Stimulated activated CD8-positive, alpha-beta memory T cell treated with anti-CD3 and anti-CD28 coated beads, Interleukin-4, amount 100 ng/mL, for 24 hours (primary cell): ENCODE results near the gene PRAMEF14.
"Not testable (repeated sequence)": the region's sequence is repeated elsewhere in the genome, so short reads cannot be mapped to it uniquely, and the experiment has no call there.

Experiments used
- DNase-seq: peaks from one replicate; pipeline ENCODE4 v3.0.0-alpha.2; 2020; ENCODE audit warnings: low read depth

PRAMEF14 gene, protein sequence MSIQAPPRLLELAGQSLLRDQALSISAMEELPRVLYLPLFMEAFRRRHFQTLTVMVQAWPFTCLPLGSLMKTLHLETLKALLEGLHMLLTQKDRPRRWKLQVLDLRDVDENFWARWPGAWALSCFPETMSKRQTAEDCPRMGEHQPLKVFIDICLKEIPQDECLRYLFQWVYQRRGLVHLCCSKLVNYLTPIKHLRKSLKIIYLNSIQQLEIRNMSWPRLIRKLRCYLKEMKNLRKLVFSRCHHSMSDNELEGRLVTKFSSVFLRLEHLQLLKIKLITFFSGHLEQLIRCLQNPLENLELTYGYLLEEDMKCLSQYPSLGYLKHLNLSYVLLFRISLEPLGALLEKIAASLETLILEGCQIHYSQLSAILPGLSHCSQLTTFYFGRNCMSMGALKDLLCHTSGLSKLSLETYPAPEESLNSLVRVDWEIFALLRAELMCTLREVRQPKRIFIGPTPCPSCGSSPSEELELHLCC

GRCh38 chr1:13347034-13347433 is at the start of gene PRAMEF14:
PRAMEF14 (minus strand) TSS chr1:13347134; CDS start chr1:13345314, 1,820 bp downstream.
- not testable (repeated sequence) for DNase-seq

- not testable (repeated sequence) for DNase-seq
Measured at GRCh38 chr1:13395311-13395710, 48.4 kb upstream of the PRAMEF14 start.

DNA sequence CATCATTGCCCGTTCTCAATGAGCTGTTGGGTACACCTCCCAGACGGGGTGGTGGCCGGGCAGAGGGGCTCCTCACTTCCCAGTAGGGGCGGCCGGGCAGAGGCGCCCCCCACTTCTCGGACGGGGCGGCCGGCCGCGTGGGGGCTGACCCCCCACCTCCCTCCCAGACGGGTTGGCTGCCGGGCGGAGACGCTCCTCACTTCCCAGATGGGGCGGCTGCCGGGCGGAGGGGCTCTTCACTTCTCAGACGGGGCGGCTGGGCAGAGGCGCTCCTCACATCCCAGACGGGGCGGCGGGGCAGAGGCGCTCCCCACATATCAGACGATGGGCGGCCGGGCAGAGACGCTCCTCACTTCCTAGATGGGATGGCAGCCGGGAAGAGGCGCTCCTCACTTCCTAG is 47.8 kb upstream of the PRAMEF14 start:
- DNase-seq: not testable (repeated sequence)

- DNase-seq: not testable (repeated sequence)
Measured at GRCh38 chr1:13393004-13393403, 46.1 kb upstream of the PRAMEF14 start.

GRCh38 chr1:13389332-13389731 is 42.4 kb upstream of the PRAMEF14 start, which contains the start of gene PRAMEF17:
PRAMEF17 (plus strand) TSS chr1:13389632; CDS start chr1:13389658, 26 bp downstream.
- DNase-seq: not testable (repeated sequence)

DNA sequence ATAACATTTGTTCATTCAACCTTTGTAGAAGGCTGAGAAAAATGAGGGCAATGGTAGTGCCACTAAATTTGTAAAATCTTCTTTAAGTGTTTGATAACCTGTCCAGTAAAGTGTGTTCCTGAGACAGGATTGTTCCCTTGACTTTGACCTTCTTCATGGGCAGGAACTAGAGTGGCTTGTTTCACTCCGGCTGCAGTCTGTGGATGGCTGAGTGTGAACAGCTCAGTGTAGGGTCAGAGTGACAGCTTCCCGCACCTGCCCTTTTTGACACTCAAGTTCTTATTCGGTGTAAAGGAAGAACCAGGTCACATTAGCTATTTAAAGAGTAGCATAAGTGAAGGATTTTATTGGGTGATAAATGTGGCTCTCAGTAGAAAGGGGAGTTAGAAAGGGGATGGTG is 33.4 kb upstream of the PRAMEF14 start:
- not testable (repeated sequence) for DNase-seq

DNA sequence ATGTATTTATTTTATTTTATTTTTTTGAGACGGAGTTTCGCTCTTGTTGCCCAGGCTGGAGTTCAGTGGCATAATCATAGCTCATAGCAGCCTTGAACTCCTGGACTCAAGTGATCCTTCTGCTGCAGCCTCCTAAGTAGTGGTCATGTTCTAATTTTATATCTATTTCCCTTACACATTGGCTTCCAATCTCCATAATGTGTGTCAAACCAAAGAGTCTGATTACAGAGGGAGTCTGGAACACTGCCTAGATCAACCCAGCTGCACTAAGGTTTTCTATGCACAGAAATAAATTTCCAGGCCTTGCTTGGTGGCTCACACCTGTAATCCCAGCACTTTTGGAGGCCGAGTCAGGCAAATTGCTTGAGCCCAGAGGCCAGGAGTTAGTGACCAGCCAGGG is 32.0 kb upstream of the PRAMEF14 start:
- DNase-seq: not testable (repeated sequence)

- DNase-seq: peak; percentile 6
Measured at GRCh38 chr1:13368544-13368943, 21.6 kb upstream of the PRAMEF14 start.

DNA sequence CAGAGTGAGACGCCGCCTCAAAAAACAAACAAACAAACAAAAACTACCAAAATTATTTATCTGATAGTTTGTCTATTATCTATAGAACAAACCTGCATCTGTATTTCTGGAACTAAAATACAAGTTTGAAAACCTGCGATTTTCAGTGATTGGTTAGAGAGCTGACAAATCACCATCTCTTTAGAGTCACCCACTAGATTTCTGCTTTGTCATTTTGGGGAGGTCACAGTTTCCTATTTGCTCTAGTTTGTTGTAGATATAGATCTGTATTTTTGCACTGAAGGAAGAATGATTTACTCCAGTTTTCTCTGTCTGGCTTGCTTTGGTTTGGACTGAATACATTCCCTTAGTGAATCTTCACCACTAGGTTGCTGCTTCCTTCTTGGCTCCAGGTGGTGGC is 19.6 kb upstream of the PRAMEF14 start:
- DNase-seq: not testable (repeated sequence)

DNA sequence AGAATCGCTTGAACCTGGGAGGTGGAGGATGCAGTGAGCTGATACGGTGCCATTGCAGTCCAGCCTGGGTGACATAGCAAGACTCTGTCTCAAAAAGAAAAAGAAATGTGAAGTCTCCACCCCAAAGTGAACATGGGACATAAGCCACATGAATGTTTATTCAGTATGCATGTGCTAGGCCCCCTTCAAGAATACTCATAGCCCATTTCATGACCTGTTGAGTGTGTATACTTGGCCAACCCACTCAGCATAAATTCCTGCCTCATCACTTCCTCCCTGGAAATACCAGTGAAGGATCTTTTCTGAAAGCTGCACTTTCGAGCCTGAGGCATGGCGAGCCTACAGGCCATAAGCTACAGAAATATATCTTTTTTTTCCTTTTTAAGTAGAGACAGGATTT is 18.0 kb upstream of the PRAMEF14 start:
- not testable (repeated sequence) for DNase-seq

- not testable (repeated sequence) for DNase-seq
Measured at GRCh38 chr1:13362364-13362763, 15.4 kb upstream of the PRAMEF14 start.

DNA sequence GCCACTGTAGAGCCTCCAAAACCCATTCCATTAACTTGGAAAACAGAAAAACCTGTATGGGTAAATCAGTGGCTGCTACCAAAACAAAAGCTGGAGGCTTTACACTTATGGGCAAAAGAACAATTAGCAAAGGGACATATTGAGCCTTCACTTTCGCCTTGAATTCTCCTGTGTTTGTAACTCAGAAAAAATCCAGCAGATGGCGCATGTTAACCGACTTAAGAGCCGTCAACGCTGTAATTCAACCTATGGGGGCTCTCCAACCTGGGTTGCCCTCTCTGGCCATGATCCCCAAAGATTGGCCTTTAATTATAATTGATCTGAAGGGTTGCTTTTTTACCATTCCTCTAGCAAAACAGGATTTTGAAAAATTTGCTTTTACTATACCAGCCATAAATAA is 9.8 kb upstream of the PRAMEF14 start:
- DNase-seq: not testable (repeated sequence)

GRCh38 chr1:13354475-13354874 is 7.5 kb upstream of the PRAMEF14 start:
- DNase-seq: not testable (repeated sequence)

GRCh38 chr1:13353476-13353875 is 6.5 kb upstream of the PRAMEF14 start:
- DNase-seq: not testable (repeated sequence)

DNA sequence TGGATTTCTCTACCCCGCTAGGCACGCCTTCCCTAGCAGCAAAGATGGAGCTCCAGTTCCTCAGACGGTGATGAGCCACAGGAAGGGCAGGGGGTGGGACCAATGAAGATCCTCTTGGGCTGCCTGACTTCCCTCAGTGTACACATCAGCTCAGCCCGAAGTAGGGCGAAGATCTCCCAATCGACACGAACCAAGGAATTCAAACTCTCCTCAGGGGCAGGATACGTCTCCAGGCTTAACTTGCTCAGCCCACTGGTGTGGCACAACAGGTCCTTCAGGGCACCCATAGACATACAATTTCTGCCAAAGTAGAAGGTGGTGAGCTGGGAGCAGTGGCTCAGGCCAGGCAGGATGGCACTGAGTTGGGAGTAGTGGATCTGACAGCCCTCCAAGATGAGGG is 4.4 kb downstream of the PRAMEF14 start:
- DNase-seq: not testable (repeated sequence)

- DNase-seq: not testable (repeated sequence)
Measured at GRCh38 chr1:13315281-13315680, 31.7 kb downstream of the PRAMEF14 start, which contains the start of gene PRAMEF15. PRAMEF15 (plus strand) TSS chr1:13315581; CDS start chr1:13318408, 2,827 bp downstream.

GRCh38 chr1:13303239-13303638 is 43.7 kb downstream of the PRAMEF14 start, which contains the start of gene PRAMEF33:
PRAMEF33 (plus strand) TSS chr1:13303539; CDS start chr1:13305955, 2,416 bp downstream.
- DNase-seq: not testable (repeated sequence)

DNA sequence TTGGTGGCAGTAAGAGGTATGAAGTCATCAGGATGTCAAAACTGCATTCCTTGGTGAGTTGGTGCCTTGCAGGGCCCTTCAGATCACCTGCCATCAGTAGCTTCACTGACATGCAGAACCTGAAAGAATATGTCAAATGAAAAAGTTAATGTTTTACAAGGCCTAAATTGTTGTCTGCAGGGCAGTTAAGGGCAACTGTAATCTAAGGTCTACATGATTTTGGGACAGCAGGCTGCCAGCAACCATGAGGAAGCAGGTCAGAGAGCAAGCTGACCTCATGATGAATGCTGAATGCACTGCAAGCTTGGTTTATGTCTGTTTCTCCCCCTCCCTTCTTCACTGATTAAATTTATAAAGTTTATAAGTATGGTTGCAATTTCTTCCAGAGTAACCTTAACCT is 44.7 kb downstream of the PRAMEF14 start:
- DNase-seq: not testable (repeated sequence)

- DNase-seq: not testable (repeated sequence)
Measured at GRCh38 chr1:13298699-13299098, 48.2 kb downstream of the PRAMEF14 start.

- DNase-seq: not testable (repeated sequence)
Measured at GRCh38 chr1:13297216-13297931, 49.6 kb downstream of the PRAMEF14 start.
